ENCODE results near the gene INPP5A.

INPP5A gene

GRCh38 chr10:132798403-132798802 is 260.8 kb downstream of the INPP5A start:
- no peak overlapping the region for H3K27ac ChIP-seq (ENCODE audit: low read length)
- no peaks in the 10 kb centered on the region for H4K20me1 ChIP-seq (ENCODE audit: insufficient read depth, low read length)
- no peaks in the 10 kb centered on the region for H3K4me1 ChIP-seq (ENCODE audit: low read length)
- no peak overlapping the region for H3K4me2 ChIP-seq (ENCODE audit: low read depth, low read length)
- H2AFZ ChIP-seq (ENCODE audit: low read length) = no peak overlapping the region
- no peaks in the 10 kb centered on the region for H3F3A ChIP-seq (ENCODE audit: insufficient read depth, low read length)
- no peak for DNase-seq
- H3K9ac ChIP-seq (ENCODE audit: low read length) = no peak overlapping the region
- H3K79me2 ChIP-seq (ENCODE audit: low read length) = no peaks in the 10 kb centered on the region
- H3K4me3 ChIP-seq (ENCODE audit: low read length) = no peak overlapping the region
- no peaks in the 10 kb centered on the region for H3K9me2 ChIP-seq (replicated peaks; ENCODE audit: insufficient read depth, low read length)
- H3K27me3 ChIP-seq (replicated peaks; ENCODE audit: insufficient read depth, low read length) = peaks cover 20% of the 10 kb centered on the region
- H3K9me3 ChIP-seq (replicated peaks; ENCODE audit: insufficient read depth, low read length) = no peaks in the 10 kb centered on the region
- no peak for TF ChIP-seq CTCF (IDR thresholded peaks at IDR 0.05; ENCODE audit: low read length)
- H3K36me3 ChIP-seq (replicated peaks; ENCODE audit: insufficient read depth, low read length) = no peaks in the 10 kb centered on the region

- no peaks in the 10 kb centered on the region for H3F3A ChIP-seq (ENCODE audit: insufficient read depth, low read length)
- no peaks in the 10 kb centered on the region for H4K20me1 ChIP-seq (ENCODE audit: insufficient read depth, low read length)
- no peak for TF ChIP-seq EZH2 (optimal IDR thresholded peaks at IDR 0.05; ENCODE audit: low read depth, low read length)
- TF ChIP-seq CTCF (IDR thresholded peaks at IDR 0.05; ENCODE audit: low read length) = no peak
- no peak for TF ChIP-seq EZH2phosphoT487 (IDR thresholded peaks at IDR 0.05; ENCODE audit: low read length)
- no peak overlapping the region for H3K4me2 ChIP-seq (ENCODE audit: low read depth, low read length)
- no peaks in the 10 kb centered on the region for H3K36me3 ChIP-seq (replicated peaks; ENCODE audit: insufficient read depth, low read length)
- H3K4me1 ChIP-seq (ENCODE audit: low read length) = no peaks in the 10 kb centered on the region
- H3K27me3 ChIP-seq (replicated peaks; ENCODE audit: insufficient read depth, low read length) = peaks cover 20% of the 10 kb centered on the region
- DNase-seq = no peak
- H3K4me3 ChIP-seq (ENCODE audit: low read length) = no peak overlapping the region
- no peak overlapping the region for H3K9ac ChIP-seq (ENCODE audit: low read length)
- H3K27ac ChIP-seq (ENCODE audit: low read length) = no peak overlapping the region
- H3K79me2 ChIP-seq (ENCODE audit: low read length) = no peaks in the 10 kb centered on the region
- no peak overlapping the region for H2AFZ ChIP-seq (ENCODE audit: low read length)
- H3K9me3 ChIP-seq (replicated peaks; ENCODE audit: insufficient read depth, low read length) = no peaks in the 10 kb centered on the region
- H3K9me2 ChIP-seq (replicated peaks; ENCODE audit: insufficient read depth, low read length) = no peaks in the 10 kb centered on the region
Observed at GRCh38 chr10:132798876-132799275, 261.3 kb downstream of the INPP5A start.

- Histone ChIP-seq H3K27me3 (replicated peaks; ENCODE audit: insufficient read depth, low read length) (peaks cover 26% of the 10 kb centered on the region), H2AFZ (ENCODE audit: low read length) (no peak overlapping the region), H3K9ac (ENCODE audit: low read length) (no peak overlapping the region), H4K20me1 (ENCODE audit: insufficient read depth, low read length) (no peaks in the 10 kb centered on the region), H3K79me2 (ENCODE audit: low read length) (no peaks in the 10 kb centered on the region), H3K27ac (ENCODE audit: low read length) (no peak overlapping the region), H3K9me2 (replicated peaks; ENCODE audit: insufficient read depth, low read length) (no peaks in the 10 kb centered on the region), H3K36me3 (replicated peaks; ENCODE audit: insufficient read depth, low read length) (no peaks in the 10 kb centered on the region), H3K4me3 (ENCODE audit: low read length) (no peak overlapping the region), H3K4me1 (ENCODE audit: low read length) (no peaks in the 10 kb centered on the region), H3K4me2 (ENCODE audit: low read depth, low read length) (no peak overlapping the region), H3F3A (ENCODE audit: insufficient read depth, low read length) (no peaks in the 10 kb centered on the region), H3K9me3 (replicated peaks; ENCODE audit: insufficient read depth, low read length) (no peaks in the 10 kb centered on the region)
- no peak for TF ChIP-seq CTCF (IDR thresholded peaks at IDR 0.05; ENCODE audit: low read length)
- TF ChIP-seq EZH2 (optimal IDR thresholded peaks at IDR 0.05; ENCODE audit: low read depth, low read length) = no peak
- no peak for DNase-seq
Observed at GRCh38 chr10:132799865-132800264, 262.3 kb downstream of the INPP5A start.

- Histone ChIP-seq H3K9ac (ENCODE audit: low read length) (no peak overlapping the region), H3K36me3 (replicated peaks; ENCODE audit: insufficient read depth, low read length) (no peaks in the 10 kb centered on the region), H3K4me1 (ENCODE audit: low read length) (no peaks in the 10 kb centered on the region), H3K9me3 (replicated peaks; ENCODE audit: insufficient read depth, low read length) (no peaks in the 10 kb centered on the region), H3K79me2 (ENCODE audit: low read length) (no peaks in the 10 kb centered on the region), H3K4me3 (ENCODE audit: low read length) (no peak overlapping the region), H3K27ac (ENCODE audit: low read length) (no peak overlapping the region), H2AFZ (ENCODE audit: low read length) (no peak overlapping the region), H3F3A (ENCODE audit: insufficient read depth, low read length) (no peaks in the 10 kb centered on the region), H3K4me2 (ENCODE audit: low read depth, low read length) (no peak overlapping the region), H3K9me2 (replicated peaks; ENCODE audit: insufficient read depth, low read length) (no peaks in the 10 kb centered on the region), H4K20me1 (ENCODE audit: insufficient read depth, low read length) (no peaks in the 10 kb centered on the region), H3K27me3 (replicated peaks; ENCODE audit: insufficient read depth, low read length) (peaks cover 24% of the 10 kb centered on the region)
- no peak for TF ChIP-seq EZH2phosphoT487 (IDR thresholded peaks at IDR 0.05; ENCODE audit: low read length)
- TF ChIP-seq EZH2 (optimal IDR thresholded peaks at IDR 0.05; ENCODE audit: low read depth, low read length) = no peak
- TF ChIP-seq CTCF (IDR thresholded peaks at IDR 0.05; ENCODE audit: low read length) = no peak
- DNase-seq = no peak
Observed at GRCh38 chr10:132802048-132802447, 264.5 kb downstream of the INPP5A start.
